PC-3 (cell line): ENCODE measurements around the gene PRKG2. TPM values are rescaled to one million over a fixed set of nuclear protein-coding genes. Genes with fewer than 3 reads are reported as not detected.

Experiments used
- ATAC-seq: fragments of 200-7000 bp; cut with Tn5 transposase; 2 replicates; pipeline ENCODE4 v1.9.1; 2020; ENCODE audit warnings: mild to moderate bottlenecking, moderate library complexity
- BruUV-seq: library from RNA; stranded (reverse); fragments of 400-500 nt; replicated peaks from 2 replicates; lab custom pipeline; 2021; lab: Mats Ljungman, UMichigan
- CTCF ChIA-PET: fragments of 300-600 bp; sonication (Branson Sonifier 250); formaldehyde crosslinking; loops from one replicate; lab custom pipeline; 2022; ENCODE audit warnings: antibody characterized with exemption; lab: Charles Lee
- POLR2A ChIA-PET: fragments of 300-600 bp; sonication (Branson Sonifier 250); formaldehyde crosslinking; loops from one replicate; lab custom pipeline; 2022; ENCODE audit warnings: antibody characterized with exemption; ENCODE audit not compliant: unreplicated experiment; lab: Charles Lee
- DNase-seq: peaks from one replicate; pipeline ENCODE4 v3.0.0-alpha.2; 2015
- H2AFZ ChIP-seq: fragments of 300-600 bp; sonication (generic); 2 replicates; pipeline ENCODE4 v1.6.0; 2016; ENCODE audit warnings: antibody characterized with exemption, low read length
- H3F3A ChIP-seq: fragments of 300-600 bp; sonication (generic); one replicate; pipeline ENCODE4 v1.6.0; 2017; ENCODE audit warnings: antibody characterized with exemption, low read length, control low read depth, mild to moderate bottlenecking; ENCODE audit not compliant: unreplicated experiment
- H3K27ac ChIP-seq: fragments of 300-600 bp; sonication (generic); 2 replicates; pipeline ENCODE4 v1.5.1; 2016; ENCODE audit warnings: mild to moderate bottlenecking, low read length
- H3K27me3 ChIP-seq: fragments of 300-600 bp; sonication (generic); 2 replicates; pipeline ENCODE4 v1.6.1; 2016; ENCODE audit warnings: low read length, mixed read lengths
- H3K36me3 ChIP-seq: fragments of 300-600 bp; sonication (generic); 2 replicates; pipeline ENCODE4 v1.6.1; 2016; ENCODE audit warnings: low read depth, mixed run types, low read length, mixed read lengths
- H3K4me1 ChIP-seq: fragments of 300-600 bp; sonication (generic); 2 replicates; pipeline ENCODE4 v1.5.1; 2016; ENCODE audit warnings: low read length; ENCODE audit not compliant: insufficient read depth
- H3K4me2 ChIP-seq: fragments of 300-600 bp; sonication (generic); 2 replicates; pipeline ENCODE4 v1.6.0; 2016; ENCODE audit warnings: low read length
- H3K4me3 ChIP-seq: fragments of 300-600 bp; sonication (generic); 2 replicates; pipeline ENCODE4 v1.5.1; 2016; ENCODE audit warnings: mild to moderate bottlenecking, low read length, mixed read lengths
- H3K79me2 ChIP-seq: fragments of 300-600 bp; sonication (generic); 2 replicates; pipeline ENCODE4 v1.6.1; 2017; ENCODE audit warnings: low read length, mixed read lengths
- H3K9ac ChIP-seq: fragments of 300-600 bp; sonication (generic); 2 replicates; pipeline ENCODE4 v1.6.0; 2016; ENCODE audit warnings: mild to moderate bottlenecking, low read length
- H3K9me2 ChIP-seq: fragments of 300-600 bp; sonication (generic); replicated peaks from 2 replicates; pipeline ENCODE4 v1.6.1; 2016; ENCODE audit warnings: mixed run types, low read length, mixed read lengths
- H3K9me3 ChIP-seq: fragments of 300-600 bp; sonication (generic); 2 replicates; pipeline ENCODE4 v1.6.1; 2016; ENCODE audit warnings: low read length, mixed read lengths
- H4K20me1 ChIP-seq: fragments of 300-600 bp; sonication (generic); 2 replicates; pipeline ENCODE4 v1.6.1; 2016; ENCODE audit warnings: low read length, mixed read lengths
- EZH2 ChIP-seq: fragments of 300-600 bp; sonication (generic); IDR thresholded peaks from one replicate; pipeline ENCODE4 v1.6.1; 2017; ENCODE audit warnings: antibody characterized with exemption, mild to moderate bottlenecking, low read length; ENCODE audit not compliant: unreplicated experiment
- EZH2phosphoT487 ChIP-seq: fragments of 300-600 bp; sonication (generic); IDR thresholded peaks from 2 replicates; pipeline ENCODE4 v1.6.1; 2018; ENCODE audit warnings: mild to moderate bottlenecking, antibody characterized with exemption, low read length, borderline replicate concordance
- intact Hi-C: fragments of 100-400 bp; cut with micrococcal nuclease; formaldehyde crosslinking; loops from 2 replicates; pipeline ENCODE4 v1.9.0; 2023
- total RNA-seq: library from RNA; depleted of rRNA; stranded (reverse); fragments of >200 nt; gene quantifications from 2 replicates; pipeline ENCODE4 v1.2.3, GENCODE V29; 2014
- TF ChIP-seq, protein P1 (sequence below): fragments of 300-600 bp; sonication (generic); conservative IDR thresholded peaks from 2 replicates; pipeline ENCODE4 v1.5.1; 2017; ENCODE audit warnings: antibody characterized with exemption, low read depth, mild to moderate bottlenecking, low read length

Gene PRKG2
- total RNA-seq, 1 experiment from 2014 or later = 0.55 TPM

- ChIA-PET CTCF (no interaction called here), POLR2A (no interaction called here)
- Histone ChIP-seq H3K9ac (no peak overlapping the region), H3K27me3 (no peaks in the 10 kb centered on the region), H2AFZ (no peak overlapping the region), H3K4me1 (no peaks in the 10 kb centered on the region), H3K4me3 (no peak overlapping the region), H4K20me1 (no peaks in the 10 kb centered on the region), H3K27ac (no peak overlapping the region), H3K9me3 (no peaks in the 10 kb centered on the region), H3K79me2 (no peaks in the 10 kb centered on the region), H3K36me3 (no peaks in the 10 kb centered on the region), H3K9me2 (no peaks in the 10 kb centered on the region), H3F3A (no peaks in the 10 kb centered on the region), H3K4me2 (no peak overlapping the region)
- intact Hi-C loops = no loop called here
- no TSS peak for BruUV-seq
- DNase-seq = no peak
- no peak for TF ChIP-seq EZH2
- TF ChIP-seq, protein P1, sequence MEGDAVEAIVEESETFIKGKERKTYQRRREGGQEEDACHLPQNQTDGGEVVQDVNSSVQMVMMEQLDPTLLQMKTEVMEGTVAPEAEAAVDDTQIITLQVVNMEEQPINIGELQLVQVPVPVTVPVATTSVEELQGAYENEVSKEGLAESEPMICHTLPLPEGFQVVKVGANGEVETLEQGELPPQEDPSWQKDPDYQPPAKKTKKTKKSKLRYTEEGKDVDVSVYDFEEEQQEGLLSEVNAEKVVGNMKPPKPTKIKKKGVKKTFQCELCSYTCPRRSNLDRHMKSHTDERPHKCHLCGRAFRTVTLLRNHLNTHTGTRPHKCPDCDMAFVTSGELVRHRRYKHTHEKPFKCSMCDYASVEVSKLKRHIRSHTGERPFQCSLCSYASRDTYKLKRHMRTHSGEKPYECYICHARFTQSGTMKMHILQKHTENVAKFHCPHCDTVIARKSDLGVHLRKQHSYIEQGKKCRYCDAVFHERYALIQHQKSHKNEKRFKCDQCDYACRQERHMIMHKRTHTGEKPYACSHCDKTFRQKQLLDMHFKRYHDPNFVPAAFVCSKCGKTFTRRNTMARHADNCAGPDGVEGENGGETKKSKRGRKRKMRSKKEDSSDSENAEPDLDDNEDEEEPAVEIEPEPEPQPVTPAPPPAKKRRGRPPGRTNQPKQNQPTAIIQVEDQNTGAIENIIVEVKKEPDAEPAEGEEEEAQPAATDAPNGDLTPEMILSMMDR = no peak
- TF ChIP-seq EZH2phosphoT487 = no peak
- ATAC-seq = no peak
These were observed 118.5 kb downstream of the PRKG2 start for GRCh38 chr4:81096566-81096965.

DNA sequence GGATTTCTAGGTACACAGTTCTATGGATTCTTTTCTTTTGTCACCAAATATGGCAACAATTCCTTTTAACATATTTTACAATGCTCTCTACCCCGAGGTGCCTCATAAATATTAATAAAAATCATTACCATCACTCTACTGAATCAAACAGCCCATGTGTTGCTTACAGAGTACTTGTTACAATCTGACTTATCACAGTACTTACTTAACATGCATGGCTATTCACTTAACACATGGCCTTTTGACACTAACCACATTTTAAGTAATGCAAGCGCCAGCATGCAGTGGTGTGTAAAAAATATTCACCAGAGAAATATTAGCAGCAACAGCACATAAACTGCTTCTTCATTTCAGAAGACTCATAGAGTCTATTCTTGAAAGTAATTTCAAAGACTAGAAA, 119.6 kb downstream of the PRKG2 start:
- Histone ChIP-seq H4K20me1 (no peaks in the 10 kb centered on the region), H3K36me3 (no peaks in the 10 kb centered on the region), H3K79me2 (no peaks in the 10 kb centered on the region), H3F3A (no peaks in the 10 kb centered on the region), H2AFZ (no peak overlapping the region), H3K9me3 (no peaks in the 10 kb centered on the region), H3K4me2 (no peak overlapping the region), H3K27ac (no peak overlapping the region), H3K4me1 (no peaks in the 10 kb centered on the region), H3K9ac (no peak overlapping the region), H3K9me2 (no peaks in the 10 kb centered on the region), H3K4me3 (no peak overlapping the region), H3K27me3 (no peaks in the 10 kb centered on the region)
- intact Hi-C loops = no loop called here
- POLR2A ChIA-PET = no interaction called here
- no peak for ATAC-seq
- no TSS peak for BruUV-seq
- TF ChIP-seq EZH2phosphoT487 (no peak), EZH2 (no peak)
- TF ChIP-seq, protein P1 = no peak
- no peak for DNase-seq
- CTCF ChIA-PET = no interaction called here

- POLR2A ChIA-PET = no interaction called here
- H2AFZ ChIP-seq = no peak overlapping the region
- ATAC-seq (no peak), DNase-seq (no peak)
- H3K4me2 ChIP-seq = no peak overlapping the region
- no peaks in the 10 kb centered on the region for H3K9me3 ChIP-seq
- no peaks in the 10 kb centered on the region for H3K4me1 ChIP-seq
- no peaks in the 10 kb centered on the region for H4K20me1 ChIP-seq
- TF ChIP-seq EZH2phosphoT487 (no peak), EZH2 (no peak)
- TF ChIP-seq, protein P1 = no peak
- H3K27me3 ChIP-seq = no peaks in the 10 kb centered on the region
- no TSS peak for BruUV-seq
- no peaks in the 10 kb centered on the region for H3F3A ChIP-seq
- H3K36me3 ChIP-seq = no peaks in the 10 kb centered on the region
- H3K9ac ChIP-seq = no peak overlapping the region
- CTCF ChIA-PET = no interaction called here
- no peaks in the 10 kb centered on the region for H3K9me2 ChIP-seq
- H3K4me3 ChIP-seq = no peak overlapping the region
- H3K79me2 ChIP-seq = no peaks in the 10 kb centered on the region
- intact Hi-C loops = no loop called here
- no peak overlapping the region for H3K27ac ChIP-seq
These were observed 121.2 kb downstream of the PRKG2 start for GRCh38 chr4:81093720-81094401.
